Activated CD8-positive, alpha-beta memory T cell treated with anti-CD3 and anti-CD28 coated beads for 4 hours (primary cell): ENCODE measurements around the gene SUZ12.
"Not testable (repeated sequence)": the region's sequence is repeated elsewhere in the genome, so short reads cannot be mapped to it uniquely, and the experiment has no call there.

Experiments used
- DNase-seq, 2 donors: peaks; one replicate each; pipeline ENCODE4 v3.0.0-alpha.2; 2020; ENCODE audit warnings: low read depth in 2 of 2

Gene SUZ12

GRCh38 chr17:31936615-31937609 is at the start of gene SUZ12:
Gene SUZ12 (plus strand): TSS chr17:31937007. CDS start chr17:31937247, 240 bp downstream.
- peak; percentile 63 to 66 for DNase-seq

- DNase-seq: no peak
Measured at GRCh38 chr17:31888124-31888523, 48.7 kb upstream of the SUZ12 start.

- no peak for DNase-seq
Measured at GRCh38 chr17:31900877-31901276, 35.9 kb upstream of the SUZ12 start.

GRCh38 chr17:31902693-31903092 is 34.1 kb upstream of the SUZ12 start:
- no peak for DNase-seq

- DNase-seq: no peak
Measured at GRCh38 chr17:31903401-31903800, 33.4 kb upstream of the SUZ12 start.

GRCh38 chr17:31907342-31907962 is 29.4 kb upstream of the SUZ12 start:
- DNase-seq: no peak

GRCh38 chr17:31908386-31908785 is 28.4 kb upstream of the SUZ12 start:
- DNase-seq: no peak

GRCh38 chr17:31912705-31913104 is 24.1 kb upstream of the SUZ12 start:
- not testable (repeated sequence) for DNase-seq

- DNase-seq: no peak
Measured at GRCh38 chr17:31915456-31916100, 21.2 kb upstream of the SUZ12 start.

GRCh38 chr17:31916491-31917064 is 20.2 kb upstream of the SUZ12 start:
- no peak for DNase-seq

- DNase-seq: no peak
Measured at GRCh38 chr17:31917065-31917529, 19.7 kb upstream of the SUZ12 start.

GRCh38 chr17:31917721-31918120 is 19.1 kb upstream of the SUZ12 start:
- not testable (repeated sequence) for DNase-seq

GRCh38 chr17:31918701-31919128 is 18.1 kb upstream of the SUZ12 start:
- no peak for DNase-seq

GRCh38 chr17:31919802-31920525 is 16.8 kb upstream of the SUZ12 start:
- DNase-seq: no peak

GRCh38 chr17:31926100-31926729 is 10.6 kb upstream of the SUZ12 start:
- no peak for DNase-seq

GRCh38 chr17:31931756-31932155 is 5.1 kb upstream of the SUZ12 start:
- DNase-seq: no peak

- no peak for DNase-seq
Measured at GRCh38 chr17:31935512-31935911, 1.3 kb upstream of the SUZ12 start.

- DNase-seq: not testable (repeated sequence)
Measured at GRCh38 chr17:31937926-31938641, 1.3 kb downstream of the SUZ12 start.

- not testable (repeated sequence) for DNase-seq
Measured at GRCh38 chr17:31941916-31942315, 5.1 kb downstream of the SUZ12 start.

GRCh38 chr17:31942396-31942795 is 5.6 kb downstream of the SUZ12 start:
- DNase-seq: not testable (repeated sequence)
